HG03025 (cell line): Measurements from ENCODE around the gene KRTAP10-2.
"Not testable (repeated sequence)": the region's sequence is repeated elsewhere in the genome, so short reads cannot be mapped to it uniquely, and the experiment has no call there.

Source experiments
- ATAC-seq: cut with Tn5 transposase; IDR thresholded peaks from one replicate; pipeline ENCODE4 v1.9.1; 2021; ENCODE audit warnings: mild to moderate bottlenecking, moderate library complexity; ENCODE audit not compliant: unreplicated experiment, low FRiP score

Gene KRTAP10-2

DNA sequence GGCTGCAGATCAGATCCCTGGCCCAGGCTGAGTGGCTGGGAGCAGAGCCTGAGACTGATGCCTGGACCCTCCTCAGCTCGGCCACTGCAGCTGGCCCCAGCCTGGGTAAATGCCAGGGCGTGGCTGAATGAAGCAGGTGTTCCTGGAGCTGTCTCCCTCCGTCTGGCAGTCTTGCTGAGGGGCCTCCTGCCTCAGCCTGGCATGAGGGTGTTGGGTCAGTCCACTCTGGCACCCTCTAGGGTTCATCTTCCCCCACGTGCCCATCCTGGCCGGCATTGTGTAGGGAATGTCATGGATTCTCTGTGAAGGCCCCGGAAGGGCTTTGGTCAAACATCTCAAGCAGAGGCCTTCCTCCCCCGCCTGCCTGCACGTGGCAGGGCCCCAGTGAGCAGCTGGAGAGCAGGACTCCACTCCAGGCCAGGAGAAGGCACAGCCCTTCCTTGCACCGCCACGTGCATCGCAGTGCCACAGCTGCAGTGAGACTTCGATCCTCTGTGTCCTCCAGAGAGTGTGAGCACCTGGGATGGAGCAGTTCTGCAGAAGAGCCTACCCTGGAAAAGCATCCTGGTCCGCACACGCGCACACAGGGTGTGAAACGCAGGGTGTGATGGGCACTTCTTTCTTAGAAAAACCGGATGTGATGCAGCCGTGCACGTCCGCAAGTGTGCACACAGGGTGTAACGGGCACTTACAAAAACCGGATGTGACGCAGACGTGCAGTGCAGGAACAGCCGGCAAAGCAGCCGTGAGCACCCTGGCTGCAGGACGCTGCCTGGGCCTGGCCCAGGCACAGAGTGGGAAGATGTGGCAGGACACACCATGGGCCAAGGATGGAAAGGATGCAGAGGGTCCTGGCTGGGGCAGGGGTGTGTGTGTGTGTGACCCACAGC is 17.6 kb upstream of the KRTAP10-2 start:
- ATAC-seq: no peak

DNA sequence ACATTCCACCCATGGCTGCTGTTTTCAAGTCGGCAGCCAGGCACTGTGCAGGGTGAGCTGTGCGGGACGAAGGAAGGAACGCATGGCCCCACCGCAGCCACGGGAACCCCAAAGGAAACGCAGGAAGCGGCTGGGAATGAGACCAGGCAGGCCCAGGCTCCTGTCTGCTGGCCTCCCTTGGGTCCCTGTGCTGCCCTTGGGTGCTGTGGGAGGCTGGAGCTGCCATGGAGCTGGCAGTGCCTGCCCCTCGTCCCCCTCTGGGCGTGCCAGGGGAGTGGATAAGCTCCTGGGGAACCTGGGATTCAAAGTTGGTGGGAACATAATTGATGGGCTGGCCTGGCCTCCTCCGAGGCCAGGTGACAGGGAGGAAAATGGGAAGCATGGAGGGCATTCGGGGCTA is 17.0 kb upstream of the KRTAP10-2 start:
- ATAC-seq: no peak

- no peak for ATAC-seq
These were observed 16.3 kb upstream of the KRTAP10-2 start for GRCh38 chr21:44567481-44568171.

DNA sequence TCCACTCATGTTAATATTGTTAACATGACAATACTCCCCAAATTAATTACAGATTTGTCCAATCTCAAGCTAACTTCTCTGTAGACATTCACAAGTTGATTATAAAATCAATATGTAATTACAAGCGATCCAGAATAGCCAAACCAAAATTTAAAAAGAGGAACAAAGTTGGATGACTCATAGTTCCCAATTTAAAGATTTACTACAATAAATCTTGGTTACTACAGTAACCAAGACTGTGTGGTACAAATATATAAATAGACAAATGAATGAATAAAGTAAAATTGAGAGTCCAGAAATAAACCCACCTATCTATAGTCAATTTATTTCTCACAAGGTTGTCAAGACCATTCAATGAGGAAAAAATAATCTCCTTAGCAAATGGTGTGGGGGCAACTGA is 15.1 kb upstream of the KRTAP10-2 start:
- no peak for ATAC-seq

GRCh38 chr21:44564886-44565598 is 13.7 kb upstream of the KRTAP10-2 start:
- ATAC-seq: no peak

GRCh38 chr21:44564099-44564498 is 12.8 kb upstream of the KRTAP10-2 start:
- no peak for ATAC-seq

DNA sequence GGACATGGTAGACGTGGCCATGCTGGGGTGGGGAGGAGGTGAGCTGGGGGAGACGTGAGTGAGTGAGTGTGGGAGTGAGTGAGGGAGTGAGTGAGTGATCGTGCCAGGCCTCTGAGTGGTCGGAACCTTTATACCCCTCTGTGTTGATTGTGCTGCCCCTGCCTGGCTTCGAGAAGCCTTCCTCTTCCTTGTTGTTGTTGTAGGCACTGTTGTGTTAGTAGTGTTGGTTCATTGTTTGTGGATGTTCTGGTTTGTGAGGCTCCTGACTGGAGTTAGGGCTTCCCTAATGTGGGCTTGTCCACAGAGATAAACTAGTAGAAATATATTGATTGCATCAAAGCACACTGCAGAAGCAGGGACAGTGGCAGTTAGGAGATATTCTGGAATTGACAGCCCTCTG is 7.4 kb upstream of the KRTAP10-2 start, which contains the start of gene KRTAP10-3:
TSS of gene KRTAP10-3 (minus strand) at position 101 of the 400 bp plus-strand sequence. CDS start at position 21, 80 bp downstream.
- no peak for ATAC-seq

- not testable (repeated sequence) for ATAC-seq
These were observed 7.0 kb upstream of the KRTAP10-2 start for GRCh38 chr21:44558329-44558675.

GRCh38 chr21:44557491-44558328 is 6.4 kb upstream of the KRTAP10-2 start:
- ATAC-seq: no peak

- no peak for ATAC-seq
These were observed 5.6 kb upstream of the KRTAP10-2 start for GRCh38 chr21:44556879-44557278.

DNA sequence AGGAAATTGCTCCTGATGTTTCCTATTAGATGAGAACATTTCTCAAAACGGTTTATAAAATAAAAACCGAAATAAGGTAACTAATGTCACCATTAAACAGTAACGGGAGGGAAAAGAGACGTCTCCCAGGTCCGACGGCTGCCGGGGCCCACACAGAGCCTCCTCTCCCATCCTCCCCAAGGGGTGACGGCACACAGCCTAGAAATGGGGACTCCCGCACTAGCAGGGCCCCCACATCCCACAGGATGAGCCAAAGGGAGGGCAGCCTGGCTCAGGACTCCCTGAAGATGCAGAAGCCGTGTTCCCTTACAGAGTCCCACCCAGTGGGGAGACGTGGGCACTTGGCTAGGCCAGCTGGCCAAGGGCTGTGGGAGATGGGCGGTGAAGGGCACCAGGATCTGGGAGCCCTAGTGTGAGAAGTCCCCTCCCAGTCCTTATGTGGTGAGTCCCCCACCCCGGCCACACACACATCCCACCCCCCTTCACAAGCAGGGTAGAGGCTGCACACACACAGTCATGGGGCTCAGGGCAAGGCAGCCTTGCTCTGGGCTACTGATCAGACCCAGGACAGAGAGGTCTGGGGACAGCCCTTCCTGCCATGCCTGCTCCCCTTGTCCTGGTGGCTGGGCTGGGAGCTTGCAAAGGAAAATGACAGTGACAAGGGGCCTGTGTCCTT is 4.0 kb upstream of the KRTAP10-2 start:
- no peak for ATAC-seq

DNA sequence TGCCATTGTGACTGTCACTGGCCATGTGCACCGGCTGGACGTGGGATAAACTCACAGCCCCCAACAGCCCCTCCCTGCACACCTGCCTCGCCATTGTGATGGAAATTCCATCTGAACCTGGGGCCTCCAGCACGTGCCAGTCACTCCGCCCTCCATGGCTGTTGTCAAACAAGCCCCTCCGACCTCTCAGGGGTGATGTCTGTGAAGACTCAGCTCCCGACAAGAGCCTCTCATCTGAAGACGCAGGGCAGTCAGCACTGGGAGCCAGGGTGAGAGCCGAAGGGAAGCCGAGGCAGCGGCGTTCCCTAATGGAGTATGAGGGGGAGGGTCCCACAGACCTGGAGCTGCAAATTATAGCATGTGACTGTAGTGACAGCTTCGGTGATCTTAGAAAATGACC is 1.4 kb upstream of the KRTAP10-2 start:
- ATAC-seq: no peak

GRCh38 chr21:44552136-44552535 is 831 bp upstream of the KRTAP10-2 start:
- ATAC-seq: no peak

DNA sequence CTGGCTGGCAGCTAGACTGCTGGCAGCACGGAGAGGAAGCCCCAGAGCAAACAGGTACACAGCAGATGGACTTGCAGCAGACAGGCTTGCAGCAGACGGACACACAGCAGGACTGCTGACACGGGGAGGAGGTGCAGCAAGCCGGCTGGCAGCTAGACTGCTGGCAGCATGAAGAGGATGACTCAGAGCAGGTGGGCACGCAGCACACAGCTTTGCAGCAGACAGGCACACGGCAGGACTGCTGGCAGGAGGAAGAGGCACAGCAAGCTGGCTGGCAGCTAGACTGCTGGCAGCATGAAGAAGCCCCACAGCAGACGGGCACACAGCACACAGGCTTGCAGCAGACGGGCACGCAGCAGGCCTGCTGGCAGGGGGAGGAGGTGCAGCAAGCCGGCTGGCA is 498 bp downstream of the KRTAP10-2 start:
- ATAC-seq: no peak

DNA sequence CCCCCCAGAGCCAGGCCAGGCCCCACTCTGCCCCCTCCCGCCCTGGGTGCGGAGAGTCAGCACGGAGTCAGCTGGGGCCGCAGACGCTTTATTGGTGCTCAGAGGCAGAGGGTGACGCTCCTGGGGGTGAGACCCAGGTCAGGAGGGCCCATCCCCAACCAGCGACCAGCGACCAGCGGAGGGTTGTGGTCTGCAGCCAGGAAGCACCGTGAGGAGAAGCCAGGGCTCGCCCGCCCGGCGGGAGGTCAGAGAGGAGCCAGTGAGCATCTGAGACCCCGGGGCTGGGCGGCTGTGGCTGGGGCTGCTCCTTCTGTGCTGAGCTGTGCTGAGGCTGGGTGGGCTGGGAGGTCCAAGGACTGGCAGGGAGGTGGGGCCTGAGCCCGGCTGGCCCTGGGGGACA is 1.0 kb downstream of the KRTAP10-2 start:
- not testable (repeated sequence) for ATAC-seq

DNA sequence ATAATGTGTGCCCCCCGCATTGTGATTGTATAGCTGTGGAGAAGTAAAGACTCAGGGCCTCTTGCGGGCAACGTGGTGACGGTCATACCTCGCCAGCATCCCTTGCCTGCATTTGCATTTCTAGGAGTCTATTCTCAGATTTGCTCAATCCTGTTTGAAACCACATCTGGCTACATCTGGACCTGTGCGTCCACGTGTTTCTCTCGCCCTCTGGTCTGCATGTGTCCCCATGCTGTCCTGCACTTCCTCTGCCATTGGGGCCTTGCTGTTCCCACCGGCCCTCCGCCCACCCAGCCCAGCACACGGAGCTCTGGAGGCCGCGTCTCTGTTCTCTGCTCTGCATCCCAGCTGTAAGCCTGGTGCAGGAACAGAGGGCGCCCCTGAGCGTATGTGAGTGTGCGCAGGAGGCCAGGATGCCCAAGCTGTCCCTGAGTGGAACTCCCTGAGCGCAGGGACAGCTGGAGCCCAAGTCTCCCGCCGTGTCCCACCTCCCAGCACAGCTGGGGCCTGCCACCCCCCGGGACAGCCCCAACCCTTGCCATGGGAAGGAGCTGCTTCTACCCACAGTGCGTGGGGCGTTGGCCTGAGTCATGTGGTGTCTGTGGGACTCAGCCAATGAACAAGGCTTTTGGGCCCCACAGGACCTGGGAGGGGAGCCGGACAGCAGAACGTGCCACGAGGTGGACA is 1.6 kb downstream of the KRTAP10-2 start:
- ATAC-seq: no peak

- no peak for ATAC-seq
These were observed 2.4 kb downstream of the KRTAP10-2 start for GRCh38 chr21:44548922-44549321.

DNA sequence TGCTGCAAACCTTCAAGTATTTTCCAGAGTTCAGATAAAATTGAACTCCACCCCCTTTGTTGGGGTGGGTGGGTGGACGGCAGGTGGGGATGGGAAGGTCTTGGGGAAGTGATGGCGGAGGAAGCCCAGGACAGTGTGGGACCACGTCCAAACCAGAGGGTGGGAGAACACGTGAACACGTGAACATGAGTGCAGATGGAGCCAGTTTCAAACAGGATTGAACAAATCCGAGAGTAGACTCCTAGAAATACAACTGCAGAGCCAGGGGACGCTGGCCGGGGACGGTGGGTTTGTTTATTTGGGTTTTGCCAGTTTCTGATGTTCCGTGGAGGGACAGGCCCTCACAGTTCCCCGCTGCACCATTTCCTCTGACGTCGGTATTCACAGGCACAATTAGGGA is 2.9 kb downstream of the KRTAP10-2 start:
- no peak for ATAC-seq

DNA sequence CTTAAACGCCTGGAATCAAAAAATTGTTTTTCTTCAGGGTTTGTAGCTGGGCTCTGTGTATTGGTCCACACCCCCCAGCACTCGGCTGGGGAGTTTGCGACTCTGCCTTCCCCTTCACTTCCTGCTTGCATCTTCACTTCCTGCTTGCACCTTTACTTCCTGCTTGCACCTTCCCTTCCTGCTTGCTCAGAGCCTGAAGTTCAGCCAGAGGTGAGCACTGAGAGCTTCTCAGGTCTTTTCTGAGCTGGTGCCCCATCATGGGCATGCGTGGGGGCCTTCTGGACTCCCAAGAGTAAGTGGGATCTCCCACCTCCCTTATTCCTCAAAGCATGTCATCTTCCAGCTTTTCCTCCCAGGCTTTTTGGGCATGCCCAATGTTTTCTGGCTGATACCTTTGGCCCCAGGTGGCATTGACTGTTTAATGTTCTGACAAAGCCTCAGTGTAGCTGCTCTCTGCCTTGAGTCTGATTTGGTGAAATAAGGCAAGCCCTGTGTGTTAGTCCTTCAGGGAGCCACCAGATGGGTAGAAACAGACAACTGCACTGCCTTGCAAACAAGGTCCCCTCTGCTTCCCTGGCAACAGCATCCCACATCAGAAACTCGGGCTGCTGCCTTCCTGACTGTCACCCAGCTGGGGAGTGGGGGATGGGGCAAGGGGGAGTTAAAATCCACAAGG is 3.5 kb downstream of the KRTAP10-2 start:
- no peak for ATAC-seq
